GM12801 (cell line): Measurements from ENCODE around the gene AEBP1.

Source experiments
- TF ChIP-seq, protein P1 (sequence below): IDR thresholded peaks from one replicate; pipeline ENCODE4 v1.5.1; 2011; ENCODE audit warnings: control low read depth; ENCODE audit not compliant: insufficient read length; ENCODE audit errors: extremely low read depth

The AEBP1 gene

DNA sequence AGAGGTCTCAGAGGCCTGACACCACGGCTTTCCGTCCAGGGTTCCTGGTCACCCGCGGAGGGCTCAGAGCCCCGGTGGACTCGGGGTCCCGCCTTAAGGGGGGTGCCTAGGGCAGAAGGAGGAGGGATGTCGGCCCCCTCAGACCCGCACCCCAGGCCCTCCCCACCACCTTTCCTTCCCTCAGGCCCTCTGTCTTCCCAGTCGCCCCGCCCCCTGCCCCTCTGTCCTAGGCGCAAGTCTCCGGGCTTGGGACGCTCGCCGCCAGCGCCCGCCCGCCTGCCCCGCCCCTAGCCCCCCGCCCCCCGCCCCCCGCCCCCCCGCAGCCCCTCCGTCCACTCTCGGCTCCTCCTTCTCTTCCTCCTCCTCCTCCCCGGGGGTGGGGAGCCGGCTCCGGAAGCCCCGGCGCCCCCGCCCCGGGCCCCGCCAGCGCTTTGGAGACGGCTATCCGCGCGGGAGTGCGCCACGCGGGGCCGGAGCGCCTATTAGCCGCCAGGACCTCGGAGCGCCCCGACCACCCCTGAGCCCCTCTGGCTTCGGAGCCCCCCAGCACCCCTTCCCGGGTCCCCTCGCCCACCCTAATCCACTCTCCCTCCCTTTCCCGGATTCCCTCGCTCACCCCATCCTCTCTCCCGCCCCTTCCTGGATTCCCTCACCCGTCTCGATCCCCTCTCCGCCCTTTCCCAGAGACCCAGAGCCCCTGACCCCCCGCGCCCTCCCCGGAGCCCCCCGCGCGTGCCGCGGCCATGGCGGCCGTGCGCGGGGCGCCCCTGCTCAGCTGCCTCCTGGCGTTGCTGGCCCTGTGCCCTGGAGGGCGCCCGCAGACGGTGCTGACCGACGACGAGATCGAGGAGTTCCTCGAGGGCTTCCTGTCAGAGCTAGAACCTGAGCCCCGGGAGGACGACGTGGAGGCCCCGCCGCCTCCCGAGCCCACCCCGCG is at the start of gene AEBP1:
Gene AEBP1, plus strand, starts transcription at position 423 of the 937 bp plus-strand sequence. Its CDS starts 321 bp downstream, at position 744.
- TF ChIP-seq, protein P1, sequence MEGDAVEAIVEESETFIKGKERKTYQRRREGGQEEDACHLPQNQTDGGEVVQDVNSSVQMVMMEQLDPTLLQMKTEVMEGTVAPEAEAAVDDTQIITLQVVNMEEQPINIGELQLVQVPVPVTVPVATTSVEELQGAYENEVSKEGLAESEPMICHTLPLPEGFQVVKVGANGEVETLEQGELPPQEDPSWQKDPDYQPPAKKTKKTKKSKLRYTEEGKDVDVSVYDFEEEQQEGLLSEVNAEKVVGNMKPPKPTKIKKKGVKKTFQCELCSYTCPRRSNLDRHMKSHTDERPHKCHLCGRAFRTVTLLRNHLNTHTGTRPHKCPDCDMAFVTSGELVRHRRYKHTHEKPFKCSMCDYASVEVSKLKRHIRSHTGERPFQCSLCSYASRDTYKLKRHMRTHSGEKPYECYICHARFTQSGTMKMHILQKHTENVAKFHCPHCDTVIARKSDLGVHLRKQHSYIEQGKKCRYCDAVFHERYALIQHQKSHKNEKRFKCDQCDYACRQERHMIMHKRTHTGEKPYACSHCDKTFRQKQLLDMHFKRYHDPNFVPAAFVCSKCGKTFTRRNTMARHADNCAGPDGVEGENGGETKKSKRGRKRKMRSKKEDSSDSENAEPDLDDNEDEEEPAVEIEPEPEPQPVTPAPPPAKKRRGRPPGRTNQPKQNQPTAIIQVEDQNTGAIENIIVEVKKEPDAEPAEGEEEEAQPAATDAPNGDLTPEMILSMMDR = no peak

DNA sequence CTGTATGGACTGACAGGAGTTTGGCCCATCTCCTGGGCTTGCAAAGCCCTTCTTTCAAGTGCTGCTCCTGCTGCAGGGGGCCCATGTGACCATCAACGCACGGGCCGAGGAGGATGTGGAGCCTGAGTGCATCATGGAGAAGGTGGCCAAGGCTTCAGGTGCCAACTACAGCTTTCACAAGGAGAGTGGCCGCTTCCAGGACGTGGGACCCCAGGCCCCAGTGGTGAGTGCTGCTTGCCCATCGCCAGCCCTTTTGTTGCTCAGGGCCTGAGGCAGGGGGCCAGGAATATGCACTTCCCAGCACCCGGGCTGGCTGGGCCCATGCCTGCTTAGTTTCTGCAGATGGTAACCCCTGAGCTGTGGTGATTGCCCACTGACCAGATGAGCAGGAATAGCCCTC is 47.5 kb upstream of the AEBP1 start:
- TF ChIP-seq, protein P1 = no peak

DNA sequence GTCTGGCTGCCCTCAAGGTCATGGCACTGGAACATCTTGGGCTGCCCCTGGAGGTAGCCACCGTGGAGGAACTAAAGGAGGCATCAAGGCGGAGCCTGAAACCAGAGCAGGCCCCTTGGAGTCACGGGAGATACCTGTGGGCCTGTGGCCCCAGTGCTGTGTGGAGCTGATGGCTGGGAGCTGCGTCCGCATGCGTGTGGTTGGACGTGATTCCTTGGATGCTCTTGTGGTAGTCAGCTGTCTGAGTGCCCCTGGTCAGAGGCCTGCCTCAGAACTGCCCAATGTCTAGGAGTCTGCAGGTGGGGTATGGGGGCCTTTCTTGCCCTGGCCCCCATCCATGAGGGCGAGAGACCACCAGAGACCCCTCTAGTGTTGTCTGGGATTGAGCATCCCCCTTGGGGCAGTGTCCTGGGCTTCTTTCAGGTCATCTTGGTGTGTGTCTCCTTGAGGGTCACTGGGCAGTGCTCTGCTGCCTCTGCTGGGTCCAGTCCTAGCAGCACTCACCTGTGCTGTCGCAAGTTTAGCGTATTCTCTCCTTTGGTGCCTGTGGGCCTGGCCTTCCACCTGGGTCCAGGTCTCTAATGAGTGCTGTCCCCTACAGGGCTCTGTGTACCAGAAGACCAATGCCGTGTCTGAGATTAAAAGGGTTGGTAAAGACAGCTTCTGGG is 46.8 kb upstream of the AEBP1 start:
- TF ChIP-seq, protein P1 = no peak

DNA sequence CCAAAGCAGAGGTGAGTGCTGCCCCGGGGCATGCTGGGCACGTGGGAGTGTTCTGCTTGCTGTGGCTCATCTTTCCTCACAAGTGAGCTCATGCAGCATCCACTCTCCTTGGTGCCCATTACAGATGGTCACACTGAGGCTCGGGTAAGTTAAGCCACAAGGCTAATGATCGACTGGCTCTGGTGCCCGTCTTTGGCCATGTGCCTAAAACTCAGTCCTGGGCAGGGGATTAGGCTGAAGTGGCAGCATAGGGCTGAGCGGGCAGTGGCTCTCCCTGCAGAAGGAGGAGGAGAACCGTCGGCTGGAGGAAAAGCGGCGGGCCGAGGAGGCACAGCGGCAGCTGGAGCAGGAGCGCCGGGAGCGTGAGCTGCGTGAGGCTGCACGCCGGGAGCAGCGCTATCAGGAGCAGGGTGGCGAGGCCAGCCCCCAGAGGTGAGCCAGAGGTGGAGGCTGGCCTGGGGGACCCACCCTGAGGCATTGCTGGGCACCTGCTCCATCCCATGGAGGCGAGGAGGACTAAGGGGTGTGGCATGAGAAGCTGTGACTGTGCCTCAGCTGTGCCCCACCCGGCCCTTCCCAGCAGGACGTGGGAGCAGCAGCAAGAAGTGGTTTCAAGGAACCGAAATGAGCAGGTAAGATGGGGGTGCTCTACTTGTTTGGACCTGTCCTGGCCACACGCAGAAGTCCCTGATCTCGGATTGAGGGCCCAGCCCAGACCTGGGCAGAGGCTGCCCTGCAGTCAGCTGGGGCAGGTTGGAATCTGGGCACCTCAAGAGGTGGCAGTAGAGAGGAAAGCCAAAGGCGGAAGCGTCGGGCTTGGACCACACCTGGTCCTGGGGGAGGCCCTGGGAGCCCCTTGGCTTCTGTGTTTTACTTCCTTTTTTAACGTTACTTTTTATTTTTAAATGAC is 46.0 kb upstream of the AEBP1 start:
- TF ChIP-seq, protein P1 = no peak

DNA sequence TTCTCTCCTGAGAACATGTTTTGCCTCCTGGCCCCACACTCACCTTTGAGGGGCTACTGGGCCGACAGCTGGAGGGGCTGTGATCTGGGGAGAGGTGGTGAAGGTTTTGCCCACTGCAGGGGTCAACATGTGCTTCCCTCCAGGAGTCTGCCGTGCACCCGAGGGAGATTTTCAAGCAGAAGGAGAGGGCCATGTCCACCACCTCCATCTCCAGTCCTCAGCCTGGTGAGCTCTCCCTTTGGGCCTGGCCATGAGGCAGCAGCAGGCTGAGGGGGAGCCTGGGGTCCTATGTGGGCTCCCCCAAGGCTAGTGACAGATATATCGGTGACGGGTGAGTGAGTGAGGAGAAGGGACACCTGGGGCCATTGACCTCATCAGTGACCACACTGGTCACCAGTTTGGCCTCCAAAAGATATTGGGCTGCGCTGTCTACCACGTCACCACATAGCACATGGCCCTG is 45.4 kb upstream of the AEBP1 start:
- TF ChIP-seq, protein P1 = no peak

DNA sequence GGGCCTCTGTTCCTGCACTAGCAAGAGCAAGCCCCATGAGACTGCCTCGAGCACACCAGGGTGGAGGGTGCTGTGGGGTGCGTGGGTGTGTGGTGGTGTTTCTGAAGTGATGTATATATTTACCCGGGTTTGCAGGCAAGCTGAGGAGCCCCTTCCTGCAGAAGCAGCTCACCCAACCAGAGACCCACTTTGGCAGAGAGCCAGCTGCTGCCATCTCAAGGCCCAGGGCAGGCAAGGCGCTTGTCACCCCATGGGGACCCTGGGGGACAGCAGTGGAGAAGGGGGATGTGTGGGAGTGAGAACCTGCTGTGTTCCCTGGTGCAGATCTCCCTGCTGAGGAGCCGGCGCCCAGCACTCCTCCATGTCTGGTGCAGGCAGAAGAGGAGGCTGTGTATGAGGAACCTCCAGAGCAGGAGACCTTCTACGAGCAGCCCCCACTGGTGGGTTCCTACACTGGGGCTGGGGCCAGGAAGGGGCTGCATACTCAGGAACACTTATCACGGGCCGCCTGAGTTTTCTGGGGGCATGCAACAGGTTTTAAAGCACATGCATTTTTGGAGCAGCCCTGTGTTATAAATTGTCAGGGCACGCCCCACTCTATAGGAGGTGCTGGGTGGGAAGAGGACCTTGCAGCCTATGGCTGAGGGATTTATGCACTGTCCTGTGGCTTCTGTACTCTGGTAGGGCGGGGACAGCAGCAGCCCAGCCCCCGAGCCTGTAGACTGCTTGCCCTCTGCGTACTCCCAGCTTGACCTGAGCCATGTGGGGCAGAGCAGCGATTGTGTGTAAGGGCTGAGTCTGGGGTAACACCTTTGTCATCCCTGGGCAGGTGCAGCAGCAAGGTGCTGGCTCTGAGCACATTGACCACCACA is 44.7 kb upstream of the AEBP1 start:
- TF ChIP-seq, protein P1 = no peak
